SK-N-SH (cell line): Measurements from ENCODE around the gene PLCH1. TPM values are rescaled to one million over a fixed set of nuclear protein-coding genes. Genes with fewer than 3 reads are reported as not detected.
A peak's percentile ranks its signal among the peaks of the same experiment; 100 is the strongest.

Source experiments
- CTCF ChIA-PET: fragments of 300-600, 350-600 bp; formaldehyde crosslinking; extraction: SDS; loops from one replicate; lab custom pipeline; 2021; lab: Yijun Ruan, JAX
- POLR2A ChIA-PET: fragments of 350-600 bp; sonication (Branson Sonifier 250); formaldehyde crosslinking; extraction: SDS; loops from one replicate; lab custom pipeline; 2020; ENCODE audit warnings: antibody characterized with exemption, inconsistent platforms; lab: Yijun Ruan, JAX
- DNase-seq: peaks from one replicate; pipeline ENCODE4 v3.0.0; 2012
- H2AFZ ChIP-seq: fragments of 200-600 bp; sonication (generic); 2 replicates; pipeline ENCODE4 v1.8.1; 2016; ENCODE audit warnings: antibody characterized with exemption, mild to moderate bottlenecking, low read depth
- H3F3A ChIP-seq: fragments of 200-600 bp; sonication (generic); replicated peaks from 2 replicates; pipeline ENCODE3; 2016; ENCODE audit warnings: antibody characterized with exemption, mild to moderate bottlenecking; ENCODE audit not compliant: insufficient read depth
- H3K27ac ChIP-seq, 2 experiments: fragments of 200-500 bp in 1 of 2; fragments of 200-600 bp in 1 of 2; sonication (Bioruptor generic) in 1 of 2; sonication (generic), shearing (Covaris generic) in 1 of 2; 2 replicates each; pipeline versions ENCODE4 v1.5.1 to v1.6.1; 2014 to 2016; ENCODE audit warnings: low read depth in 2 of 2, inconsistent platforms in 1 of 2, low read length in 1 of 2, mild to moderate bottlenecking in 1 of 2, mixed read lengths in 1 of 2
- H3K27me3 ChIP-seq: fragments of 200-600 bp; sonication (generic), shearing (Covaris generic); 2 replicates; pipeline ENCODE4 v1.6.1; 2016; ENCODE audit warnings: mixed run types; ENCODE audit not compliant: insufficient read depth
- H3K36me3 ChIP-seq, 2 experiments: fragments of 200-500 bp in 1 of 2; fragments of 200-600 bp in 1 of 2; sonication (Bioruptor generic) in 1 of 2; sonication (generic) in 1 of 2; replicated peaks in 1 of 2; 2 replicates each; pipeline versions ENCODE3 to v1.5.1; 2014 to 2016; ENCODE audit warnings: low read length in 1 of 2, mild to moderate bottlenecking in 1 of 2; ENCODE audit not compliant: insufficient read depth in 2 of 2, control insufficient read depth in 1 of 2
- H3K4me1 ChIP-seq, 2 experiments: fragments of 200-500 bp in 1 of 2; fragments of 200-600 bp in 1 of 2; sonication (Bioruptor generic) in 1 of 2; sonication (generic), shearing (Covaris generic) in 1 of 2; 2 replicates each; pipeline versions ENCODE4 v1.5.1 to v1.6.1; 2014 to 2016; ENCODE audit warnings: low read depth in 1 of 2, low read length in 1 of 2, mixed run types in 1 of 2; ENCODE audit not compliant: insufficient read depth in 2 of 2, control insufficient read depth in 1 of 2
- H3K4me2 ChIP-seq: fragments of 200-600 bp; sonication (generic), shearing (Covaris generic); 2 replicates; pipeline ENCODE4 v1.6.1; 2017; ENCODE audit warnings: mixed run types
- H3K4me3 ChIP-seq, 2 experiments: fragments of 200-500 bp in 1 of 2; fragments of 200-600 bp in 1 of 2; sonication (Bioruptor generic) in 1 of 2; sonication (generic), shearing (Covaris generic) in 1 of 2; 2 replicates each; pipeline versions ENCODE4 v1.5.1 to v1.8.1; 2014 to 2016; ENCODE audit warnings: low read depth in 2 of 2, inconsistent platforms in 1 of 2, low read length in 1 of 2, mild to moderate bottlenecking in 1 of 2, mixed read lengths in 1 of 2, moderate library complexity in 1 of 2
- H3K79me2 ChIP-seq: fragments of 200-600 bp; sonication (generic); 2 replicates; pipeline ENCODE4 v1.8.1; 2017; ENCODE audit warnings: mild to moderate bottlenecking; ENCODE audit not compliant: insufficient read depth
- H3K9ac ChIP-seq: fragments of 200-600 bp; sonication (generic); 2 replicates; pipeline ENCODE4 v1.6.1; 2017; ENCODE audit warnings: mixed run types
- H3K9me2 ChIP-seq: fragments of 200-600 bp; sonication (generic); 2 replicates; pipeline ENCODE4 v1.6.1; 2017; ENCODE audit warnings: mixed run types
- H3K9me3 ChIP-seq: fragments of 200-600 bp; sonication (generic); 2 replicates; pipeline ENCODE4 v1.6.1; 2017; ENCODE audit warnings: mixed run types, mild to moderate bottlenecking, moderate library complexity
- H4K20me1 ChIP-seq: fragments of 200-600 bp; sonication (generic); 2 replicates; pipeline ENCODE4 v1.6.1; 2017; ENCODE audit warnings: mild to moderate bottlenecking, mixed run types; ENCODE audit not compliant: insufficient read depth
- EZH2phosphoT487 ChIP-seq: fragments of 200-600 bp; sonication (generic); IDR thresholded peaks from 2 replicates; pipeline ENCODE4 v1.6.1; 2017; ENCODE audit warnings: low read depth, mixed run types, mild to moderate bottlenecking, antibody characterized with exemption, moderate library complexity, borderline replicate concordance
- FOXJ3 ChIP-seq: sonication (generic); formaldehyde crosslinking; IDR thresholded peaks from 2 replicates; pipeline ENCODE4 v1.5.1; 2020; ENCODE audit warnings: mild to moderate bottlenecking, missing genetic modification reagents
- GABPA ChIP-seq: IDR thresholded peaks from 2 replicates; pipeline ENCODE4 v1.4.0; 2012; ENCODE audit warnings: low read depth, mild to moderate bottlenecking
- GATA2 ChIP-seq: sonication (generic); formaldehyde crosslinking; IDR thresholded peaks from 2 replicates; pipeline ENCODE4 v1.5.0; 2020; ENCODE audit warnings: mild to moderate bottlenecking, missing genetic modification reagents
- JUND ChIP-seq: IDR thresholded peaks from 2 replicates; pipeline ENCODE4 v1.4.0; 2012
- MEF2A ChIP-seq: IDR thresholded peaks from 2 replicates; pipeline ENCODE4 v1.4.0; 2012; ENCODE audit warnings: low read depth, borderline replicate concordance
- MXI1 ChIP-seq: IDR thresholded peaks from 2 replicates; pipeline ENCODE4 v1.6.1; 2012; ENCODE audit warnings: mild to moderate bottlenecking, low read depth, low read length, improper control_type of control experiment
- NFIC ChIP-seq: IDR thresholded peaks from 2 replicates; pipeline ENCODE4 v1.4.0; 2012; ENCODE audit warnings: borderline replicate concordance
- POLR2AphosphoS5 ChIP-seq: IDR thresholded peaks from 2 replicates; pipeline ENCODE4 v1.6.1; 2012; ENCODE audit warnings: low read depth, low read length
- RAD21 ChIP-seq: IDR thresholded peaks from 2 replicates; pipeline ENCODE4 v1.6.1; 2012; ENCODE audit warnings: mild to moderate bottlenecking, low read length
- RCOR1 ChIP-seq: fragments of 150-350 bp; IDR thresholded peaks from 2 replicates; pipeline ENCODE4 v1.6.1; 2017; ENCODE audit warnings: antibody characterized with exemption, low read length
- RFX5 ChIP-seq: IDR thresholded peaks from 2 replicates; pipeline ENCODE4 v1.6.1; 2012; ENCODE audit warnings: mild to moderate bottlenecking, improper control_type of control experiment, low read length
- SIN3A ChIP-seq: IDR thresholded peaks from 2 replicates; pipeline ENCODE4 v1.6.1; 2012; ENCODE audit warnings: low read depth, mild to moderate bottlenecking, low read length, moderate library complexity, borderline replicate concordance
- SMC3 ChIP-seq: IDR thresholded peaks from 2 replicates; pipeline ENCODE4 v1.6.1; 2012; ENCODE audit warnings: low read depth, low read length, improper control_type of control experiment
- YY1 ChIP-seq: IDR thresholded peaks from 2 replicates; pipeline ENCODE4 v1.4.0; 2012; ENCODE audit warnings: low read depth, mild to moderate bottlenecking
- WGBS: methylation state at CpG from one replicate; pipeline ENCODE4 v1.1.6; 2017; ENCODE audit warnings: low lambda C conversion rate; 5-methylcytosine and 5-hydroxymethylcytosine counted together
- polyA plus RNA-seq, 3 experiments: library from polyadenylated mRNA; depleted of rRNA; stranded (reverse); fragments of >200 nt; gene quantifications; 2 replicates each; pipeline ENCODE4 v1.2.3, GENCODE V29; 2012
- TF ChIP-seq, protein P1 (sequence below): IDR thresholded peaks from 2 replicates; pipeline ENCODE4 v1.6.1; 2012; ENCODE audit warnings: mild to moderate bottlenecking, low read depth, low read length, moderate library complexity
- TF ChIP-seq, protein P2 (sequence below): fragments of 200-600 bp; sonication (generic); IDR thresholded peaks from 2 replicates; pipeline ENCODE4 v1.6.1; 2017; ENCODE audit warnings: antibody characterized with exemption, mild to moderate bottlenecking, moderate library complexity
- TF ChIP-seq, protein P3 (sequence below): IDR thresholded peaks from 2 replicates; pipeline ENCODE4 v1.4.0; 2012; ENCODE audit warnings: low read depth, borderline replicate concordance

PLCH1 gene
- polyA plus RNA-seq, 1 of the 3 experiments (the other 2 are of a cell fraction) = 0.26 TPM

DNA sequence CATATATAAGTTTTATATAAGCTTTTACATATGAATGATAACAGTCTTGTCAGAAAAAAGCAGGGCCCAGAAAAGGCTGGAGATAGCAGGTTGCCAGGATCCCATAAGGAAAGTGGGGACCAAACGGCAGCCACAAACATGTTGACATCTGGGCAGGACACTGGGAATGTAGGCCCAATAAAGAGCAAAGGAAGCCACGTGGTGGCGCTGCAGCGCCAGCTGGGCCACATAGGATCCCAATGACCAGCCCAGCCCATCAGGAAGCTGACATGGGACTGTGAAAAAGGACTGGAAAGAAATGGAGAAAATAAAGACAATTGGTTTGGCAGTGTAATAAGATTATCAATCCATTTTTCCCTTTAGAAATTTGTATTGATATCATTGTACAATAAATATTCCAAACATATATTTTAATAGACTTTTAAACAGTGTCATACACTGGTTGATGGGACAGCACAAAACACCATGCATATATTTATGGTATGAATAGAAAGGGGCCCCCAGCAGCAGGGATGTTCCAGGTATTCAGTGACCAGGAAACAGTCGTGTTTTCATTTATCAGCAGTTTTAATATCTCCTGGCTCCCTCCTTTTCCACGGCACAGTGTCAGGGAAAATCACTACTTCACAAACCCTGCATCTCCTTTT is 362.4 kb downstream of the PLCH1 start:
- no peaks in the 10 kb centered on the region for H3K9me3 ChIP-seq
- peak overlapping the region in 1 of 2 experiments; percentile 67; a peak in 1 of 4 replicates for H3K27ac ChIP-seq
- 24% methylated on average over 6 of the region's 6 CpGs for WGBS
- CTCF ChIA-PET = interaction anchor here (0.6 to 6.6 kb wide), 45 partner anchors 10 to 1726 kb away, joined by 3 to 124 read pairs (median 4); no protein-coding TSS in a partner anchor
- no peaks in the 10 kb centered on the region for H3F3A ChIP-seq
- no peaks in the 10 kb centered on the region for H3K36me3 ChIP-seq
- no peak overlapping the region for H3K4me2 ChIP-seq
- peak; percentile 69 for DNase-seq
- 0 out of 2 replicates have a peak, but pooled peaks have one; percentile 35 for TF ChIP-seq RCOR1
- peak; percentile 99 for TF ChIP-seq RAD21
- TF ChIP-seq, protein P1, sequence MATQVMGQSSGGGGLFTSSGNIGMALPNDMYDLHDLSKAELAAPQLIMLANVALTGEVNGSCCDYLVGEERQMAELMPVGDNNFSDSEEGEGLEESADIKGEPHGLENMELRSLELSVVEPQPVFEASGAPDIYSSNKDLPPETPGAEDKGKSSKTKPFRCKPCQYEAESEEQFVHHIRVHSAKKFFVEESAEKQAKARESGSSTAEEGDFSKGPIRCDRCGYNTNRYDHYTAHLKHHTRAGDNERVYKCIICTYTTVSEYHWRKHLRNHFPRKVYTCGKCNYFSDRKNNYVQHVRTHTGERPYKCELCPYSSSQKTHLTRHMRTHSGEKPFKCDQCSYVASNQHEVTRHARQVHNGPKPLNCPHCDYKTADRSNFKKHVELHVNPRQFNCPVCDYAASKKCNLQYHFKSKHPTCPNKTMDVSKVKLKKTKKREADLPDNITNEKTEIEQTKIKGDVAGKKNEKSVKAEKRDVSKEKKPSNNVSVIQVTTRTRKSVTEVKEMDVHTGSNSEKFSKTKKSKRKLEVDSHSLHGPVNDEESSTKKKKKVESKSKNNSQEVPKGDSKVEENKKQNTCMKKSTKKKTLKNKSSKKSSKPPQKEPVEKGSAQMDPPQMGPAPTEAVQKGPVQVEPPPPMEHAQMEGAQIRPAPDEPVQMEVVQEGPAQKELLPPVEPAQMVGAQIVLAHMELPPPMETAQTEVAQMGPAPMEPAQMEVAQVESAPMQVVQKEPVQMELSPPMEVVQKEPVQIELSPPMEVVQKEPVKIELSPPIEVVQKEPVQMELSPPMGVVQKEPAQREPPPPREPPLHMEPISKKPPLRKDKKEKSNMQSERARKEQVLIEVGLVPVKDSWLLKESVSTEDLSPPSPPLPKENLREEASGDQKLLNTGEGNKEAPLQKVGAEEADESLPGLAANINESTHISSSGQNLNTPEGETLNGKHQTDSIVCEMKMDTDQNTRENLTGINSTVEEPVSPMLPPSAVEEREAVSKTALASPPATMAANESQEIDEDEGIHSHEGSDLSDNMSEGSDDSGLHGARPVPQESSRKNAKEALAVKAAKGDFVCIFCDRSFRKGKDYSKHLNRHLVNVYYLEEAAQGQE = no peak
- TF ChIP-seq YY1 = no peak
- TF ChIP-seq, protein P2, sequence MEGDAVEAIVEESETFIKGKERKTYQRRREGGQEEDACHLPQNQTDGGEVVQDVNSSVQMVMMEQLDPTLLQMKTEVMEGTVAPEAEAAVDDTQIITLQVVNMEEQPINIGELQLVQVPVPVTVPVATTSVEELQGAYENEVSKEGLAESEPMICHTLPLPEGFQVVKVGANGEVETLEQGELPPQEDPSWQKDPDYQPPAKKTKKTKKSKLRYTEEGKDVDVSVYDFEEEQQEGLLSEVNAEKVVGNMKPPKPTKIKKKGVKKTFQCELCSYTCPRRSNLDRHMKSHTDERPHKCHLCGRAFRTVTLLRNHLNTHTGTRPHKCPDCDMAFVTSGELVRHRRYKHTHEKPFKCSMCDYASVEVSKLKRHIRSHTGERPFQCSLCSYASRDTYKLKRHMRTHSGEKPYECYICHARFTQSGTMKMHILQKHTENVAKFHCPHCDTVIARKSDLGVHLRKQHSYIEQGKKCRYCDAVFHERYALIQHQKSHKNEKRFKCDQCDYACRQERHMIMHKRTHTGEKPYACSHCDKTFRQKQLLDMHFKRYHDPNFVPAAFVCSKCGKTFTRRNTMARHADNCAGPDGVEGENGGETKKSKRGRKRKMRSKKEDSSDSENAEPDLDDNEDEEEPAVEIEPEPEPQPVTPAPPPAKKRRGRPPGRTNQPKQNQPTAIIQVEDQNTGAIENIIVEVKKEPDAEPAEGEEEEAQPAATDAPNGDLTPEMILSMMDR = peak; percentile 85
- TF ChIP-seq RFX5 = no peak
- peak; percentile 97 for TF ChIP-seq SMC3
- TF ChIP-seq GATA2 (CRISPR knock-in tag) = no peak
- TF ChIP-seq, protein P3, sequence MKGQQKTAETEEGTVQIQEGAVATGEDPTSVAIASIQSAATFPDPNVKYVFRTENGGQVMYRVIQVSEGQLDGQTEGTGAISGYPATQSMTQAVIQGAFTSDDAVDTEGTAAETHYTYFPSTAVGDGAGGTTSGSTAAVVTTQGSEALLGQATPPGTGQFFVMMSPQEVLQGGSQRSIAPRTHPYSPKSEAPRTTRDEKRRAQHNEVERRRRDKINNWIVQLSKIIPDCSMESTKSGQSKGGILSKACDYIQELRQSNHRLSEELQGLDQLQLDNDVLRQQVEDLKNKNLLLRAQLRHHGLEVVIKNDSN = no peak
- no peak overlapping the region for H2AFZ ChIP-seq
- H3K79me2 ChIP-seq = no peaks in the 10 kb centered on the region
- H3K4me3 ChIP-seq = peak overlapping the region in 1 of 2 experiments; percentile 32; a peak in 1 of 4 replicates
- no peaks in the 10 kb centered on the region for H3K27me3 ChIP-seq
- POLR2A ChIA-PET = no interaction called here
- H3K4me1 ChIP-seq = peaks cover 0 to 20% of the 10 kb centered on the region in 2 experiments; a peak in 1 of 4 replicates
- H3K9me2 ChIP-seq = no peaks in the 10 kb centered on the region
- H3K9ac ChIP-seq = no peak overlapping the region
- H4K20me1 ChIP-seq = no peaks in the 10 kb centered on the region

DNA sequence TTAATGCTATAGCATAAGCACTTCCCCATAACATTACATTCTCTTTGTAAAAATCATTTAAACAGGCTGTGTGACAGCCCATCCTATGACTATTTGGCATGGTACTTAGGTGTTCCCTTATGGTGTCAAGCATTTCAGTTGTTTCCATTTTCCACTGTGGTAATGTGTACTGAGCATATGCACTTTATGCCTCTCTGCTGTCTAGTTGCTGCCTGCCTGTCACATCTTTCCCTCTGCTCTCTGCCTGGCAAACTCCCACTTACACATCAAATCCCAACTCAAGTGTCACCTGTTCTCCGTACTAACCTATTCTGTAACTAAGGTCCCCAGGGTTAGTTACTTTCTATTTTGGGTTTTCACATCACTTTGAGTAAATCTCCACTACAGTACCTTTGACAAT is 367.0 kb downstream of the PLCH1 start:
- no peak overlapping the region for H3K4me2 ChIP-seq
- H3K4me3 ChIP-seq = no peak overlapping the region
- WGBS = 82% methylated on average over 1 of the region's 1 CpG
- H3K9me3 ChIP-seq = no peaks in the 10 kb centered on the region
- H3K79me2 ChIP-seq = no peaks in the 10 kb centered on the region
- H3K4me1 ChIP-seq = peaks cover 0 to 2% of the 10 kb centered on the region in 2 experiments; a peak in 1 of 4 replicates
- no peak overlapping the region for H3K9ac ChIP-seq
- ChIA-PET CTCF (interaction anchor here (0.6 to 6.6 kb wide), 3 partner anchors 25 to 324 kb away, joined by 3 to 124 read pairs (median 8); no protein-coding TSS in a partner anchor), POLR2A (no interaction called here)
- H3K27ac ChIP-seq = no peak overlapping the region
- H3K27me3 ChIP-seq = no peaks in the 10 kb centered on the region
- no peaks in the 10 kb centered on the region for H3K9me2 ChIP-seq
- no peak overlapping the region for H2AFZ ChIP-seq
- no peak for DNase-seq
- no peaks in the 10 kb centered on the region for H4K20me1 ChIP-seq
- H3F3A ChIP-seq = no peaks in the 10 kb centered on the region
- no peaks in the 10 kb centered on the region for H3K36me3 ChIP-seq
- TF ChIP-seq, protein P3 = no peak
- TF ChIP-seq MXI1 = no peak
- TF ChIP-seq GABPA = no peak
- TF ChIP-seq SIN3A = no peak
- no peak for TF ChIP-seq NFIC
- TF ChIP-seq POLR2AphosphoS5 = no peak
- TF ChIP-seq MEF2A = no peak
- TF ChIP-seq JUND = no peak
- no peak for TF ChIP-seq FOXJ3 (CRISPR knock-in tag)
- TF ChIP-seq EZH2phosphoT487 = no peak
- TF ChIP-seq, protein P2 = no peak
- no peak for TF ChIP-seq RAD21
